Osteoblast (primary cell): ENCODE results near the gene CSPG5. TPM values are rescaled to one million over a fixed set of nuclear protein-coding genes. Genes with fewer than 3 reads are reported as not detected.
A peak's percentile ranks its signal among the peaks of the same experiment; 100 is the strongest.

ENCODE experiments used
- DNase-seq: peaks from one replicate; pipeline ENCODE4 v3.0.0; 2011; ENCODE audit warnings: low spot score, mixed read lengths; ENCODE audit not compliant: insufficient read length; ENCODE audit errors: missing footprints
- H2AFZ ChIP-seq: 2 replicates; pipeline ENCODE4 v1.6.0; 2011; ENCODE audit warnings: mild to moderate bottlenecking, low read length
- H3K27ac ChIP-seq: 2 replicates; pipeline ENCODE4 v1.5.1; 2011; ENCODE audit warnings: mild to moderate bottlenecking, low read depth, low read length, moderate library complexity
- H3K27me3 ChIP-seq: 2 replicates; pipeline ENCODE4 v1.6.0; 2012; ENCODE audit warnings: mild to moderate bottlenecking, control low read depth, inconsistent platforms, low read length, moderate library complexity; ENCODE audit not compliant: insufficient read depth
- H3K36me3 ChIP-seq: 2 replicates; pipeline ENCODE4 v1.5.1; 2011; ENCODE audit warnings: mild to moderate bottlenecking, low read length, control low read depth, moderate library complexity; ENCODE audit not compliant: insufficient read depth
- H3K4me1 ChIP-seq: 2 replicates; pipeline ENCODE4 v1.5.1; 2011; ENCODE audit warnings: mild to moderate bottlenecking, low read length, control low read depth, moderate library complexity; ENCODE audit not compliant: insufficient read depth
- H3K4me2 ChIP-seq: 2 replicates; pipeline ENCODE4 v1.6.0; 2011; ENCODE audit warnings: mild to moderate bottlenecking, low read length; ENCODE audit not compliant: insufficient read depth
- H3K4me3 ChIP-seq: fragments of 200-600 bp; sonication (generic); 3 replicates; pipeline ENCODE4 v1.5.1; 2012; ENCODE audit warnings: mild to moderate bottlenecking, low read length, inconsistent platforms; ENCODE audit not compliant: insufficient read depth
- H3K79me2 ChIP-seq: 2 replicates; pipeline ENCODE4 v1.6.0; 2012; ENCODE audit warnings: mild to moderate bottlenecking, low read length, control low read depth, inconsistent platforms; ENCODE audit not compliant: insufficient read depth
- H3K9me3 ChIP-seq: 2 replicates; pipeline ENCODE4 v1.5.1; 2011; ENCODE audit warnings: low read depth, low read length, control low read depth
- H4K20me1 ChIP-seq: 2 replicates; pipeline ENCODE4 v1.6.0; 2012; ENCODE audit warnings: mild to moderate bottlenecking, low read length, control low read depth; ENCODE audit not compliant: insufficient read depth
- CTCF ChIP-seq: IDR thresholded peaks from 2 replicates; pipeline ENCODE4 v1.5.1; 2011; ENCODE audit warnings: mild to moderate bottlenecking, low read depth, low read length, moderate library complexity; ENCODE audit errors: extremely low read depth
- total RNA-seq: library from RNA; depleted of rRNA; stranded (reverse); fragments of >200 nt; gene quantifications from 2 replicates; pipeline ENCODE4 v1.2.3, GENCODE V29; 2012

Gene CSPG5
- total RNA-seq, 1 donor: under 0.01 TPM

- H3K9me3 ChIP-seq: no peaks in the 10 kb centered on the region
- H3K4me3 ChIP-seq: no peak overlapping the region
- no peak for TF ChIP-seq CTCF
- H4K20me1 ChIP-seq: no peaks in the 10 kb centered on the region
- no peak overlapping the region for H2AFZ ChIP-seq
- no peak overlapping the region for H3K27ac ChIP-seq
- H3K79me2 ChIP-seq: no peaks in the 10 kb centered on the region
- peak; percentile 17 for DNase-seq
- H3K4me2 ChIP-seq: no peak overlapping the region
- H3K27me3 ChIP-seq: no peaks in the 10 kb centered on the region
- H3K36me3 ChIP-seq: no peaks in the 10 kb centered on the region
- H3K4me1 ChIP-seq: no peaks in the 10 kb centered on the region
These were observed 53.0 kb downstream of the CSPG5 start for GRCh38 chr3:47525617-47526016.

GRCh38 chr3:47523310-47524073, 55.2 kb downstream of the CSPG5 start:
- Histone ChIP-seq H3K27ac (no peak overlapping the region), H4K20me1 (no peaks in the 10 kb centered on the region), H3K4me1 (no peaks in the 10 kb centered on the region), H3K4me3 (no peak overlapping the region), H3K27me3 (no peaks in the 10 kb centered on the region), H3K36me3 (no peaks in the 10 kb centered on the region), H2AFZ (no peak overlapping the region), H3K79me2 (no peaks in the 10 kb centered on the region), H3K9me3 (no peaks in the 10 kb centered on the region), H3K4me2 (no peak overlapping the region)
- peak; percentile 32 for DNase-seq
- no peak for TF ChIP-seq CTCF

GRCh38 chr3:47522082-47522987, 56.3 kb downstream of the CSPG5 start:
- H3K4me3 ChIP-seq: no peak overlapping the region
- DNase-seq: peak; percentile 91
- H3K79me2 ChIP-seq: no peaks in the 10 kb centered on the region
- TF ChIP-seq CTCF: peak; percentile 90
- no peaks in the 10 kb centered on the region for H3K36me3 ChIP-seq
- no peaks in the 10 kb centered on the region for H4K20me1 ChIP-seq
- H2AFZ ChIP-seq: peak overlapping the region; percentile 43
- no peak overlapping the region for H3K27ac ChIP-seq
- no peaks in the 10 kb centered on the region for H3K9me3 ChIP-seq
- H3K4me2 ChIP-seq: peak overlapping the region; percentile 12
- H3K27me3 ChIP-seq: no peaks in the 10 kb centered on the region
- no peaks in the 10 kb centered on the region for H3K4me1 ChIP-seq

GRCh38 chr3:47520756-47521155, 57.9 kb downstream of the CSPG5 start:
- Histone ChIP-seq H3K4me3 (no peak overlapping the region), H3K4me2 (no peak overlapping the region), H3K79me2 (no peaks in the 10 kb centered on the region), H3K36me3 (no peaks in the 10 kb centered on the region), H3K27ac (no peak overlapping the region), H3K4me1 (no peaks in the 10 kb centered on the region), H4K20me1 (no peaks in the 10 kb centered on the region), H3K9me3 (no peaks in the 10 kb centered on the region), H3K27me3 (no peaks in the 10 kb centered on the region), H2AFZ (no peak overlapping the region)
- no peak for TF ChIP-seq CTCF
- peak; percentile 32 for DNase-seq
